HEK293 (cell line): ENCODE measurements around the gene CKMT2.

ENCODE experiments used
- CTCF ChIP-seq: fragments of 450-650 bp; formaldehyde crosslinking; IDR thresholded peaks from 2 replicates; pipeline ENCODE4 v1.5.1; 2016; ENCODE audit warnings: missing biosample characterization, missing genetic modification characterization
- KLF9 ChIP-seq: fragments of 450-650 bp; formaldehyde crosslinking; IDR thresholded peaks from 2 replicates; pipeline ENCODE4 v1.5.1; 2016; ENCODE audit warnings: missing biosample characterization, missing genetic modification characterization, low read depth
- PBX3 ChIP-seq: sonication (generic); formaldehyde crosslinking; IDR thresholded peaks from 2 replicates; pipeline ENCODE4 v1.8.1; 2022; ENCODE audit warnings: mild to moderate bottlenecking, moderate library complexity, missing genetic modification reagents
- ZBTB1 ChIP-seq: fragments of 450-650 bp; formaldehyde crosslinking; IDR thresholded peaks from 2 replicates; pipeline ENCODE4 v1.5.1; 2016; ENCODE audit warnings: missing biosample characterization, missing genetic modification characterization
- ZBTB21 ChIP-seq: fragments of 450-650 bp; formaldehyde crosslinking; IDR thresholded peaks from 2 replicates; pipeline ENCODE4 v1.5.1; 2017; ENCODE audit warnings: missing biosample characterization, missing genetic modification characterization
- ZFP37 ChIP-seq: fragments of 450-650 bp; formaldehyde crosslinking; IDR thresholded peaks from 2 replicates; pipeline ENCODE4 v1.5.1; 2016; ENCODE audit warnings: missing biosample characterization, missing genetic modification characterization
- ZNF138 ChIP-seq: fragments of 450-650 bp; formaldehyde crosslinking; IDR thresholded peaks from 2 replicates; pipeline ENCODE4 v1.5.1; 2016; ENCODE audit warnings: missing biosample characterization, missing genetic modification characterization, borderline replicate concordance
- ZNF23 ChIP-seq: fragments of 450-650 bp; formaldehyde crosslinking; IDR thresholded peaks from 2 replicates; pipeline ENCODE4 v1.5.1; 2016; ENCODE audit warnings: missing biosample characterization, missing genetic modification characterization, borderline replicate concordance
- ZNF24 ChIP-seq: fragments of 450-650 bp; formaldehyde crosslinking; IDR thresholded peaks from 2 replicates; pipeline ENCODE4 v1.5.1; 2016; ENCODE audit warnings: missing biosample characterization, missing genetic modification characterization
- ZNF311 ChIP-seq: fragments of 450-650 bp; formaldehyde crosslinking; IDR thresholded peaks from 2 replicates; pipeline ENCODE4 v1.5.1; 2017; ENCODE audit warnings: missing biosample characterization, missing genetic modification characterization, borderline replicate concordance
- ZNF366 ChIP-seq: fragments of 450-650 bp; formaldehyde crosslinking; conservative IDR thresholded peaks from 2 replicates; pipeline ENCODE4 v1.5.1; 2016; ENCODE audit warnings: missing biosample characterization, missing genetic modification characterization
- ZNF776 ChIP-seq: fragments of 450-650 bp; formaldehyde crosslinking; IDR thresholded peaks from 2 replicates; pipeline ENCODE4 v1.5.0; 2017; ENCODE audit warnings: missing biosample characterization, missing genetic modification characterization, borderline replicate concordance
- ZNF777 ChIP-seq: fragments of 450-650 bp; formaldehyde crosslinking; IDR thresholded peaks from 2 replicates; pipeline ENCODE4 v1.5.1; 2017; ENCODE audit warnings: missing biosample characterization, missing genetic modification characterization, borderline replicate concordance
- TF ChIP-seq, protein P1 (sequence below): fragments of 450-650 bp; formaldehyde crosslinking; IDR thresholded peaks from 2 replicates; pipeline ENCODE4 v1.5.1; 2016; ENCODE audit warnings: missing biosample characterization, missing genetic modification characterization

- TF ChIP-seq CTCF (tag by site-specific recombination) (no peak), PBX3 (CRISPR knock-in tag) (no peak), ZNF776 (no peak), ZFP37 (tag by site-specific recombination) (no peak), ZNF24 (tag by site-specific recombination) (no peak), KLF9 (tag by site-specific recombination) (no peak), ZNF777 (tag by site-specific recombination) (no peak), ZBTB21 (tag by site-specific recombination) (no peak), ZNF311 (tag by site-specific recombination) (no peak), ZNF138 (tag by site-specific recombination) (no peak), ZBTB1 (tag by site-specific recombination) (no peak), ZNF366 (no peak), ZNF23 (tag by site-specific recombination) (no peak)
- TF ChIP-seq, protein P1, sequence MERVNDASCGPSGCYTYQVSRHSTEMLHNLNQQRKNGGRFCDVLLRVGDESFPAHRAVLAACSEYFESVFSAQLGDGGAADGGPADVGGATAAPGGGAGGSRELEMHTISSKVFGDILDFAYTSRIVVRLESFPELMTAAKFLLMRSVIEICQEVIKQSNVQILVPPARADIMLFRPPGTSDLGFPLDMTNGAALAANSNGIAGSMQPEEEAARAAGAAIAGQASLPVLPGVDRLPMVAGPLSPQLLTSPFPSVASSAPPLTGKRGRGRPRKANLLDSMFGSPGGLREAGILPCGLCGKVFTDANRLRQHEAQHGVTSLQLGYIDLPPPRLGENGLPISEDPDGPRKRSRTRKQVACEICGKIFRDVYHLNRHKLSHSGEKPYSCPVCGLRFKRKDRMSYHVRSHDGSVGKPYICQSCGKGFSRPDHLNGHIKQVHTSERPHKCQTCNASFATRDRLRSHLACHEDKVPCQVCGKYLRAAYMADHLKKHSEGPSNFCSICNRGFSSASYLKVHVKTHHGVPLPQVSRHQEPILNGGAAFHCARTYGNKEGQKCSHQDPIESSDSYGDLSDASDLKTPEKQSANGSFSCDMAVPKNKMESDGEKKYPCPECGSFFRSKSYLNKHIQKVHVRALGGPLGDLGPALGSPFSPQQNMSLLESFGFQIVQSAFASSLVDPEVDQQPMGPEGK (tag by site-specific recombination): no peak
Measured at GRCh38 chr5:81183811-81184748, 49.0 kb upstream of the CKMT2 start.
